ENCODE data around the gene SAFB2. TPM values are rescaled to one million over a fixed set of nuclear protein-coding genes. Genes with fewer than 3 reads are reported as not detected.

The SAFB2 gene
- total and polyA plus RNA-seq, 7 donors, result 30.4 to 52.9 (median 42.1) TPM

GRCh38 chr19:5661483-5661882 is 38.9 kb upstream of the SAFB2 start:
- DNase-seq, result no peak
- Histone ChIP-seq H3K4me3 (no peak overlapping the region), H3K4me1 (peaks cover 10% of the 10 kb centered on the region), H3K36me3 (ENCODE audit: insufficient read depth in 1 of 2, low read depth in 1 of 2) (peaks cover 23 to 100% of the 10 kb centered on the region in 2 donors), H3K27me3 (ENCODE audit: insufficient read depth in 3 of 3, low read length in 2 of 3) (no peaks in the 10 kb centered on the region), H3K9me3 (no peaks in the 10 kb centered on the region), H3K27ac (no peak overlapping the region)
- intact Hi-C loops (cut with DNase I), result loop anchor here in 1 of 2 donors (5.0 kb wide), 1 partner anchor 34 kb away; no protein-coding TSS in a partner anchor
- 97 to 98% (median 97%) methylated on average over 41 to 42 of the region's 42 CpGs for WGBS, 3 donors
- no peak for ATAC-seq
- TF ChIP-seq CTCF (IDR thresholded peaks at IDR 0.05), result no peak

- ATAC-seq, result peak in 1 of 4 donors; percentile 34
- Histone ChIP-seq H3K36me3 (ENCODE audit: insufficient read depth in 1 of 2, low read depth in 1 of 2) (peaks cover 10 to 100% of the 10 kb centered on the region in 2 donors), H3K4me3 (no peak overlapping the region), H3K9me3 (no peaks in the 10 kb centered on the region), H3K27me3 (ENCODE audit: insufficient read depth in 3 of 3, low read length in 2 of 3) (no peaks in the 10 kb centered on the region), H3K27ac (no peak overlapping the region), H3K4me1 (no peaks in the 10 kb centered on the region)
- intact Hi-C loops (cut with DNase I), result loop anchor here in 1 of 2 donors (5.0 kb wide), 1 partner anchor 43 kb away; no protein-coding TSS in a partner anchor
- no peak for TF ChIP-seq CTCF (IDR thresholded peaks at IDR 0.05)
- DNase-seq, result no peak
- 70 to 84% (median 70%) methylated on average over 5 of the region's 5 CpGs for WGBS, 3 donors
These were observed 32.8 kb upstream of the SAFB2 start for GRCh38 chr19:5655412-5655811.

- peaks cover 10 to 100% of the 10 kb centered on the region in 2 donors for H3K36me3 ChIP-seq (ENCODE audit: insufficient read depth in 1 of 2, low read depth in 1 of 2)
- 88 to 94% (median 91%) methylated on average over 5 of the region's 5 CpGs for WGBS, 3 donors
- no peak for DNase-seq
- H3K27me3 ChIP-seq (ENCODE audit: insufficient read depth in 3 of 3, low read length in 2 of 3), result no peaks in the 10 kb centered on the region
- no peaks in the 10 kb centered on the region for H3K9me3 ChIP-seq
- no peak for ATAC-seq
- H3K4me3 ChIP-seq, result no peak overlapping the region
- TF ChIP-seq CTCF (IDR thresholded peaks at IDR 0.05), result no peak
- no peaks in the 10 kb centered on the region for H3K4me1 ChIP-seq
- H3K27ac ChIP-seq, result no peak overlapping the region
- intact Hi-C loops (cut with DNase I), result loop anchor here in 1 of 2 donors (5.0 kb wide), 1 partner anchor 43 kb away; no protein-coding TSS in a partner anchor
These were observed 32.4 kb upstream of the SAFB2 start for GRCh38 chr19:5654931-5655330.

- TF ChIP-seq CTCF (IDR thresholded peaks at IDR 0.05), result no peak
- intact Hi-C loops (cut with DNase I), result no loop called here
- ATAC-seq, result no peak
These were observed 29.7 kb upstream of the SAFB2 start for GRCh38 chr19:5652261-5652660.

DNA sequence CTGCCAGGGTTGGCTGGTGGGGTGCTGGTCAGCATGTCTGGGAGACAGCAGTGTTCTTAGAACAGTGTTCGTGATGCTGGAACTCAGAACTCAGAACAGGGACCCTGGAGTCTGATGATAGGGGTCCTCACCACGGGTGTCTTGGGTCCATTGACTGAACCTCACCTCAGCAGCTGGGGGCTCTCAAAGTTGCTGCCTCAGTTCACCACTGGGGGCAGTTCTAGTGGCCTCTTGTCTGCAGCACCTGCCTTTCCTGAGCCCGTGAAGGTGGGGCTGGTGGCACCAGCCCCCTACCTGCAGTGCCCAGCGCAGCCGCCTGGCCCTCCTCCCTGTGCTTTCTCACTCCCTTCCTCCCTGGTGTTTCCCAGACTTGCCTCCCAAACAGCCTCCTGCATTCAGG is 28.8 kb upstream of the SAFB2 start:
- Histone ChIP-seq H3K27ac (no peak overlapping the region), H3K9me3 (no peaks in the 10 kb centered on the region), H3K4me3 (no peak overlapping the region), H3K27me3 (ENCODE audit: insufficient read depth in 3 of 3, low read length in 2 of 3) (no peaks in the 10 kb centered on the region), H3K36me3 (ENCODE audit: insufficient read depth in 1 of 2, low read depth in 1 of 2) (peaks cover 10 to 93% of the 10 kb centered on the region in 2 donors), H3K4me1 (no peaks in the 10 kb centered on the region)
- intact Hi-C loops (cut with DNase I), result no loop called here
- no peak for TF ChIP-seq CTCF (IDR thresholded peaks at IDR 0.05)
- 94 to 98% (median 96%) methylated on average over 3 to 5 of the region's 5 CpGs for WGBS, 3 donors
- DNase-seq (no peak), ATAC-seq (peak in 1 of 4 donors; percentile 26)

More at GRCh38 chr19:5652261-5652660, 29.7 kb upstream of the SAFB2 start:
- Histone ChIP-seq H3K4me3 (no peak overlapping the region), H3K27me3 (ENCODE audit: insufficient read depth in 3 of 3, low read length in 2 of 3) (no peaks in the 10 kb centered on the region), H3K36me3 (ENCODE audit: insufficient read depth in 1 of 2, low read depth in 1 of 2) (peaks cover 10 to 93% of the 10 kb centered on the region in 2 donors), H3K27ac (no peak overlapping the region), H3K4me1 (no peaks in the 10 kb centered on the region), H3K9me3 (no peaks in the 10 kb centered on the region)
- no peak for DNase-seq
- 85 to 91% (median 88%) methylated on average over 10 of the region's 10 CpGs for WGBS, 3 donors
